ENCODE data around the gene ATRAID. TPM values are rescaled to one million over a fixed set of nuclear protein-coding genes. Genes with fewer than 3 reads are reported as not detected.

The ATRAID gene
- total and polyA plus RNA-seq, 10 of the 15 experiments (the other 5 are each of a cell fraction or from before 2014, with no cell fraction given): 65.6 to 180 (median 120) TPM

DNA sequence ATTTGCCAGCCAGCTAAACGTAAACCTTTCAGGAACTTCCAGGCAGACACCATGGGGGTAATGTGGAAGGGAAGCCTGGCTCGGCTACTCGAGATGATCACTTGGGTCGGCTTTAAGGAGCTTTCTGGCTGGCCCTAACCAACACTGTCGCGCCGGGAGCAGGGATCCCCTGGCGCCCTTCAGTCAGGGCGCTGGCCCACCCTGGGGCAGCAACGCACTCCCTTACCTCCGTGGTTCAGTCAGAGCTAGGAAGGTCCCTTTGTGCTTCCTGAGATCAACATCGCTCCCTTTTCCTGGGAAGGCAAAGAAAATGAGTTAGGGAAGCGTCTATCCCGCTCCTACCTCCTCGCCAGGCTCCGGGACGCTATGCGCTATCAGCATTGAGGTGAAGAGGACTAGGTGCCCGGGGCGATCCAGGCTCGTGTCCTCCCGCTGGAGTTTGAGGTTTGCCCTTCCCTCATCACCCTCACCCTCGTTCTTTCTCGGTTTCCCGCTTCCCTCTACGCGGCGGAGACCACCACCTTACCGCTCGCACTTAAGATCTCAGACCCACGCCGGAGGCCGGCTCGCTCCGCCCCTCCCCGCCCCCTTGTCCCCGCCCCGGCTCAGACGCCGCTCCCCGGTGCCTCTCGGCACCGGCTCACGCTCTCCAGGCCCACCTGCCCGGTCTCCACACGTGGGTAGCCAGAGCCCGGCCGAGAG is 449 bp upstream of the ATRAID start (continued):
- TF ChIP-seq CREM (IDR thresholded peaks at IDR 0.05; ENCODE audit: low read depth) (no peak), RCOR1 (conservative IDR thresholded peaks at IDR 0.05; ENCODE audit: low read depth, low read length) (0 out of 2 replicates have a peak, but pooled peaks have one; percentile 12), TCF7 (IDR thresholded peaks at IDR 0.05; ENCODE audit: borderline replicate concordance) (no peak), HDGF (IDR thresholded peaks at IDR 0.05) (peak; percentile 17; the same call in 1 of the 2 replicates), NR2C1 (IDR thresholded peaks at IDR 0.05) (no peak)
- TF ChIP-seq, protein P1, sequence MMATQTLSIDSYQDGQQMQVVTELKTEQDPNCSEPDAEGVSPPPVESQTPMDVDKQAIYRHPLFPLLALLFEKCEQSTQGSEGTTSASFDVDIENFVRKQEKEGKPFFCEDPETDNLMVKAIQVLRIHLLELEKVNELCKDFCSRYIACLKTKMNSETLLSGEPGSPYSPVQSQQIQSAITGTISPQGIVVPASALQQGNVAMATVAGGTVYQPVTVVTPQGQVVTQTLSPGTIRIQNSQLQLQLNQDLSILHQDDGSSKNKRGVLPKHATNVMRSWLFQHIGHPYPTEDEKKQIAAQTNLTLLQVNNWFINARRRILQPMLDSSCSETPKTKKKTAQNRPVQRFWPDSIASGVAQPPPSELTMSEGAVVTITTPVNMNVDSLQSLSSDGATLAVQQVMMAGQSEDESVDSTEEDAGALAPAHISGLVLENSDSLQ (IDR thresholded peaks at IDR 0.05): no peak
- TF ChIP-seq, protein P2, sequence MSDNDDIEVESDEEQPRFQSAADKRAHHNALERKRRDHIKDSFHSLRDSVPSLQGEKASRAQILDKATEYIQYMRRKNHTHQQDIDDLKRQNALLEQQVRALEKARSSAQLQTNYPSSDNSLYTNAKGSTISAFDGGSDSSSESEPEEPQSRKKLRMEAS (IDR thresholded peaks at IDR 0.05; ENCODE audit: low read depth, low read length): peak; percentile 53

- Histone ChIP-seq H3K9ac (ENCODE audit: control insufficient read depth, insufficient read depth, low read length) (peak overlapping the region; percentile 96), H3K4me3 (peak overlapping the region; percentile 70), H3K9me3 (replicated peaks; ENCODE audit: control insufficient read depth, insufficient read depth, low read length) (no peaks in the 10 kb centered on the region), H3K27ac (ENCODE audit: control insufficient read depth, insufficient read depth) (peak overlapping the region; percentile 94), H2AFZ (ENCODE audit: control insufficient read depth, low read depth, low read length) (peak overlapping the region; percentile 93), H4K20me1 (ENCODE audit: control insufficient read depth, insufficient read depth) (no peaks in the 10 kb centered on the region), H3K4me1 (ENCODE audit: control insufficient read depth, insufficient read depth, low read length) (peaks cover 10% of the 10 kb centered on the region; the same call in 1 of the 2 replicates), H3K79me2 (ENCODE audit: control insufficient read depth, insufficient read depth, low read length) (peaks cover 51% of the 10 kb centered on the region), H3K36me3 (ENCODE audit: control insufficient read depth in 2 of 2, insufficient read depth in 2 of 2, low read length in 1 of 2) (peaks cover 0 to under 1% of the 10 kb centered on the region in 2 experiments; a peak in 3 of 4 replicates), H3K4me2 (ENCODE audit: control insufficient read depth, insufficient read depth) (peak overlapping the region; percentile 84), H3K27me3 (replicated peaks in 1 of 2; ENCODE audit: control insufficient read depth in 2 of 2, insufficient read depth in 2 of 2, low read length in 1 of 2) (no peaks in the 10 kb centered on the region)
- ChIA-PET RAD21 (ENCODE audit: unreplicated experiment) (interaction anchor here (1.4 kb wide), 1 partner anchor 162 kb away, joined by 4 read pairs; no protein-coding TSS in a partner anchor), CTCF (interaction anchor here (0.6 to 1.2 kb wide), 4 partner anchors 19 to 159 kb away, joined by 3 read pairs; partner anchors contain the start of gene MPV17), POLR2A (interaction anchor here (0.5 to 1.0 kb wide), 3 partner anchors 47 to 1440 kb away, joined by 3 to 4 read pairs (median 3); partner anchors contain the start of gene PREB), SMC1A (ENCODE audit: uncharacterized antibody, unreplicated experiment) (interaction anchor here (0.6 kb wide), 1 partner anchor 1273 kb away, joined by 3 read pairs; no protein-coding TSS in a partner anchor)
- no peak for FAIRE-seq
- in situ Hi-C loops (cut with MboI): no loop called here
- intact Hi-C loops (cut with micrococcal nuclease; ENCODE audit: unreplicated experiment): loop anchor here (10.0 kb wide), 1 partner anchor 142 kb away; the partner anchor contains the start of gene GTF3C2
- TSS peak; percentile 67 for BruUV-seq (replicated peaks)
- no peak for DNase-seq (ENCODE audit: low read depth, low spot score)
- ATAC-seq: peak; percentile 42
- WGBS (ENCODE audit: insufficient coverage, insufficient replicate concordance, low lambda C conversion rate, missing lambda C conversion rate): 3% methylated on average over 34 of the region's 34 CpGs
- TF ChIP-seq HCFC1 (IDR thresholded peaks at IDR 0.05; ENCODE audit: low read length) (no peak), CREM (IDR thresholded peaks at IDR 0.05; ENCODE audit: low read depth) (no peak; the same call in 1 of the 2 replicates), BCLAF1 (IDR thresholded peaks at IDR 0.05) (no peak), USF2 (IDR thresholded peaks at IDR 0.05; ENCODE audit: borderline replicate concordance, low read depth, low read length) (no peak), EP300 (IDR thresholded peaks at IDR 0.05; ENCODE audit: borderline replicate concordance in 1 of 2, control insufficient read depth in 1 of 2, low read depth in 2 of 2, low read length in 2 of 2) (0 out of 4 replicates have a peak, but pooled peaks of 1 of the 2 experiments have one; percentile 14), POLR2A (IDR thresholded peaks at IDR 0.05; ENCODE audit: low read depth, low read length) (no peak)
- TF ChIP-seq, protein P1 (IDR thresholded peaks at IDR 0.05): peak; percentile 61; the same call in 1 of the 2 replicates
Observed at GRCh38 chr2:27212626-27213471, 1.0 kb downstream of the ATRAID start.

Measured in GM12878 (cell line).